Hematopoietic multipotent progenitor cell treated with erythropoietin and hydrocortisone succinate and interleukin-3 and kit ligand, for 4 days (in vitro differentiated cells): ENCODE measurements around the gene GAB3.
"Not testable (repeated sequence)": the region's sequence is repeated elsewhere in the genome, so short reads cannot be mapped to it uniquely, and the experiment has no call there.

Experiments used
- DNase-seq: peaks from one replicate; pipeline ENCODE4 v3.0.0-alpha.2; 2015

The GAB3 gene

GRCh38 chrX:154654925-154655324 lies 96.0 kb downstream of the GAB3 start:
- no peak for DNase-seq

DNA sequence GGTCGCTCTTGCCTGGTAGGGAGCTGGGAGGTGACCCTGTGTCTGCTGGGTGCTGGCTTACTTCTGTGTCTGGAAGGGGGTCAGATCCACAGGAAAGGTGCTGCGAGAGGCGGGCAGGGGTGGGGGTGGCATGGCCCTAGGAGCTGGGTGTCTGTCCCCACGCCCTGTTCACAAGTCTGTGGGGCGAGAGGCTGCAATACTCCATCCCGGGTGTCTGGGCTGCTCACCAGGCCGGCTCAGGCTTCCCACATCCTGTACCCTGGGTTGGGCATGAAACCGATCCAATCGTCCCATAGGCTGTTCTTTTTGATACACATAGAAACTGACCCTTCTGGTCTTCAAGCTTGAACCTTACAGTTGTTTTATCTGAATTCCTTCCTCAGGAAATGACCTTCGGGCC lies 96.5 kb downstream of the GAB3 start:
- DNase-seq: no peak

GRCh38 chrX:154653413-154653812 lies 97.5 kb downstream of the GAB3 start, which contains the start of gene CTAG2:
Gene CTAG2 (minus strand): TSS chrX:154653579. CDS start chrX:154653515, 64 bp downstream.
- not testable (repeated sequence) for DNase-seq

DNA sequence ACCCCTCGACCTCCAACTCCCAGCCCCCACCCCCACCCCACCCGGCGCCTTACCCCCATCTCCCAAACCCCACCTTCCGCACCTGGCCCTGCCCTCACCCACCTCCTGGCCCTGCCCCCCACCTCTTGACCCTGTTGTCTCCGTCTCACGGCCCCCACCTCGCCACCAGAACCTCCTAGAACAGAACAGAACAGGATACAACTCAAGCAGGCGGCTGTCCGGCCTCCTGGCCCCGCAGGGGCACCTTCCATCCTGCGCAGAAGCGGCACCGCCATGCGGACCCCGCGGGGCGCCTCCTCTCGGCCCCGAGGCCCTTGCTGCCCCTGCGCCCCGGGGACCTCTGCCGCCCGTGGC lies 97.9 kb downstream of the GAB3 start:
- no peak for DNase-seq

DNA sequence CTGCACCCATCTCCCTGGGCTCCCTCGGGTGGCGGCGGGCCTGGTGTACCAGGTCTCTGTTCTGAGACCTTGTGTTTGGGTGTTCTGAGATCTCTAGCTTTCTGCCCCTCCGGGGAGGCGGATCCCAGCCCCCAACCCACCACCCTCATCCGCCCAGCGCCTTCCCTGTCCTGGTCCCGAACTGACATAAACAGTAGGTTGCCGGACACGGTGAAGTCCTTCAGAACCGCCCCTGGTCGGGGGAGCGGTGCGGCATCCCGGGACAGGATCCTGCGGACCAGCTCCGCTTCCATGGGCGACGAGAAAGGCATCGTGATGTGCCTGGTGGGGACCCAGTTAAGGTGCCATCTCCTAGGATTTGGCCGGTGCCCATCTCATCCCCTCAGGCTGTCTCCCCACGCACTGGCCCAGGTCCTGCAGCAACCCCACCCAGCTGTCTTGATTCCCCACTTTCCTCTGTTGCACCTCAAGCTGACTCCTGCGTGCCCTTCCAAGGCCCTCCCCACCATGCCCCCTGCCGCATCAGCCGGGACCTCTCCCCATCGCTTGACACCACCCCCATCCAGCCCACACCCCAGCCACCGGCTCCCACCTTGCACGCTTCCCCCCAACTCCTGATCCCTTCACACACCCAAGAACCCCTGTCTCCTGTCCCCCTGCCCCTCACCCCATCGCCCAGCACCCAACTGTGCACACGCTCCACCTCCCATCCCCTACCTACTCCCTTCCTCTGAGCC lies 98.4 kb downstream of the GAB3 start:
- DNase-seq: no peak

DNA sequence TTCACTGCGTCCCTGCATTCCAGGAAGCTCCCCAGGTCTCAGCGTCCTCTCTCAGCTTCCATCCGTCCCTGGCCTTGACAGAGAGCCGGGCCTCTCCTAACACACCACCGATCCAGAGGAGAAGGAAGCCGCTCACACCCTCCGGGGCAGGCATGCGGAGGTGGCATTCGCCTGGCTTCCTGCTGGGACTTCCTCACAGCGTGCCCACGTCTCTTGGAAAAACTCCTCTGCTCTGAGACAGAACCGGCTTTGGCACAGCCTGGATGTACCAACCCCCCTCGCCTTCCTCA lies 100.7 kb downstream of the GAB3 start:
- no peak for DNase-seq

DNA sequence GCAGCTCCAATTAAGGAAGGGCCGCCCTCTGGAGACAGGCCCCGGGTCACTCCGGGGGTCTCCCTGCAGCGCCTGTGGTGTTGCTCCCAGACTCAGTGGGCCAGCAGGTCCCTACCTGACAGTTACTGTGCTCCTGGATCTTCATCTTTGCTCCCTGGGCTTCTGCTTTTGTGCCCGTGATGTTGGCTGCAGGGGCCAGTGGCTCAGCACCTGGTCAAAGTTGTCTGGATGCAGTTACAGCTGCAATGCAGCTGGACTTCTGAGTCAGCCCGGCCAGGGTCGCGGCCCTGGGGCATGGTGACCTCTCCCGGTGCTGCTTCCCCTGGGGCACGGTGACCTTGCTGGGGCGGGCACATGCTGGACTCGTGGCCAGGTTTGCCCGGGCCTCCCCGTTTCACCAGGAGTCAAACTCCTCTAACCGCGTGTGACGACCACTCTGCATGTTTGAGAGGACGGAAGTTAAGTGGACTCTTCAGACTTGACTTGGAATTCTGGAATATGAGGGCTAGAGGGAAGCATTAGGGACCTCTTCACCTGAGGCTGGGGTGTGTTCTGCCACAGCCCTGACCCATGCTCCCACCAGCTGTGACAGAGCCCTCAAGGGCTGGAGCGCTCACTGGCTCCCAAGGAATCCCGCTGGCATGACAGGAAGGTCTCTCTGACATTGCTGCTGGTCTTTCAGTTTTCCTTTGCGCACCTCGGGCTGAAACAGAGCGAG lies 101.2 kb downstream of the GAB3 start:
- DNase-seq: no peak

DNA sequence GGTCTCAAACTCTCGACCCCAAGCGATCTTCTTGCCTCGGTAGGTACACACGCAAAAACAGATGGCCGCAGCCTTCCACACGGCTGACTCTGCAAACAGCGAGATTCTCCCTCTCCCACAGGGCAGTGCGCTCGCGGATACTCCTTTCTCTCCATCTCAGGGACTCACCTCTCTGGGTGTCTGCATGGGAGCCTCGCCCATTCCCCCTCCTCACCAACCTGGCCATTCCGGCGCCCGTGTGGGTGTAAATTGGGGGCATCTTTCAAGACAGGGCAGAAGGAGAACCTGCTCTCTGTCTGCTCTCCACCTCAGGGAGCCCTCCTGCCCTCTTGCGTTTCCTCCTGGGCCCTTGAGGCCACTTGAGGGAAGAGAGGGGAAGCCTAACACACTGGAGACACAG lies 101.9 kb downstream of the GAB3 start:
- no peak for DNase-seq

- not testable (repeated sequence) for DNase-seq
These were observed 105.0 kb downstream of the GAB3 start for GRCh38 chrX:154645745-154646378.

DNA sequence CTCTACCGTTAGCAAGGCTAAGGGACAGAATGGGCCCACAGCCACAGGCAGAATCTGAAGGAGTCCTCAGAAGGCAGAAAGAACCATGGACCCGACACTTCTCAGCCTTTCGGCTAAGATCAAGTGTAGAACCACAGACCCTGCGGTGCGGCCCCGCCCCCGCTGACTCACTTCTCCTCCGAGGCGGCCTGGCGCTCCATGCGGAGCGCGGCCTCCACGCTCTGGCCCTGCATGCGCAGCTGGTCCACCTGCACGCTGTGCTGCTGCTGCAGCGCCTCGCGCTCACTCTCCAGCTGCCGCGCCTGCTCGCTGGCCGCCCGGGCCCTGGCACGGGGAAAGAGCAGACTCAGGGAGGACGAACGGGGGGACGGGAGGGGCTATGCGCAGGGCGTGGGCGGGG lies 107.2 kb downstream of the GAB3 start:
- DNase-seq: not testable (repeated sequence)

GRCh38 chrX:154641740-154642139 lies 109.1 kb downstream of the GAB3 start:
- not testable (repeated sequence) for DNase-seq

DNA sequence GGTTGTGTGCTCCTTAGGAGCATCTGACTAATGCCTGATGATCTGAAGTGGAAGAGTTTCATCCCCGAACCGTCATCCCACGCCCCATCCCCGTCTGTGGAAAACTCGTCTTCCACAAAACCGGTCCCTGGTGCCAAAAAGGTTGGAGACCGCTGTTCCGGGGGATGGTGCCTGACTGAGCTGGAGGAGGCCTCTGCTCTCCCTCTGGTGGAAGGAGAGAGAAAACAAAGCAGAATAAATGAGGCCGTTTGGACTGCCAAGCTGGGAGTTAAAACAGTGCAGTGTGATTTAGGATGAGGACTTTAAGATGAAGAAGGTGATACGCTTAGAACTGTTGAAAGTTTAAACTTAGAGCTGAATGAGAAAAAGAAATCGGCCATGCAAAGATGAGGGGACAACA lies 117.2 kb downstream of the GAB3 start:
- DNase-seq: not testable (repeated sequence)

DNA sequence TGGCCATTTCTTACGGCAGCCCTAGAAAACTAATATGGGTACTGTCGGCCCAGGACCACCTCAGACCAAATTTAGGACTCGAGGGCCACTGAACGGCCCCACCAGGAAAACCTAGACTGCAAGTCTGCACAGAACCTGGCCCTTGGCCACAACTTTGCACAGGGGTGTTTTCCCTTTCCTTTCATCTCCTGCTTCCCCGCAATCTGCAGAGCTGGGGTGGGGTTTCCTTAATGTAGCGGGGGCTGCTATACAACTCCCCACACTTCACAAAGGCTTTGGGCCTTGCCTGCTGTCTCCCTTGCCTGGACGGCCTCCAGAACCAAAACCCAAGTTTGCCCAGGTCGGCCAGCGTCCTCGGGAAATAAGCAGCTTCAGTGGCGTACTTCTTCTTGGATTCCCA lies 119.9 kb downstream of the GAB3 start:
- DNase-seq: not testable (repeated sequence)

- DNase-seq: not testable (repeated sequence)
These were observed 121.9 kb downstream of the GAB3 start for GRCh38 chrX:154628960-154629359.
